Activated T-helper 9 cell treated with anti-CD3 and anti-CD28 coated beads, Interleukin-2, amount 50 U/mL, for 16 hours (primary cell): ENCODE results near the gene DCPS.

Experiments used
- DNase-seq: peaks from one replicate; pipeline ENCODE4 v3.0.0-alpha.2; 2020; ENCODE audit warnings: low read depth

Gene DCPS

DNA sequence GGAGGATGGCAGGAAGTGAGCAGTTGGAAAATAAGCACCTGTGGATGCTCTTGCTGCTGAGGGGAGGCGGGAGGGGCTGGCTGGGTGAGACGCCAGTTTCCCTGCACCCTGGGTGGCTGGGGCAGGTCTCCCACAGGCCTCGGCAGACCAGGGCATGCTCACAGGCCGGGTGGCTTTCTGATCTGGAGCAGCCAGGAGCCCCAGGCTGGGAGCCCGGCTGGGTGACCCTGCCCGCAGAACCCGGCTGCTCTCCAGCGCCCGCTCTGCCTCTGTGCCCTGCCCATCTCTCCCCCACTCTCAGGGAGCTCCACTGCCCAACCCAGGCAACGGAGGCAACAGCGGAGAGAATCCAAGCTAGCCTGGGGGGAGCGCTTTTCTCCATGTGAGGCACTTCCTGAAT lies 24.6 kb downstream of the DCPS start:
- DNase-seq = no peak

DNA sequence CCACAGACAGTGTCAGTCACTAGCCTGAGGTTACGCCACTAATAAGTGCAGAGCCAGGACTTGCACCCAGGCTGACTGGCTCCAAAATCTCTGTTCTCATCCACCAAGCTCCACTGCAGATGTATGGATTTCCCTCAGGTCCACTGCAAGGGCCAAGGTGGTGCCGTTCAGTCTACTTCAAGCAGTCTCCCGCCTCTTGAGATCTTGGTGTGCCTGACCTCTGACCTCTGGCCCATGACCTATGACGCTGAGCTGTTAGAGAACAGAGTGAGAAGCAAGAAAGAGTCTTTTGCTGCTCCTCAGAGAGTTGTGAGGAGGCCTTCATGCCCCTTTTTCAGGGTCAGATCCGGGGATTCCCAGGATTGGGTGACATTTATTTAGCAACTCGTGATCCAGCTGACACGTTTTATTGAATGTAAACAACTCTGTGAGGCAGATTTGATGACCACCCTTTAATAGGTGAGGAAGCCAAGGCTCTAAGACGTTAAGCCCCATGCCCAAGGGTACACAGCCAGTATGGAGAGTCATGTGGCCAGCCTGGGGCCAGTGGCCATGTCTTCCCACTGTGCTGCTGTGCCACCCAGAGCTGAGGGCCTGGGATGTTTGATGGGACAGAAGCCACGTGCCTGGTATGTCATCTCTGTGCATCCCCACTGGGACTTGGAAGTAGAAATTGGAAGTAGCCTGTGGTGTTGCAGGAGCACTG lies 25.2 kb downstream of the DCPS start:
- no peak for DNase-seq

DNA sequence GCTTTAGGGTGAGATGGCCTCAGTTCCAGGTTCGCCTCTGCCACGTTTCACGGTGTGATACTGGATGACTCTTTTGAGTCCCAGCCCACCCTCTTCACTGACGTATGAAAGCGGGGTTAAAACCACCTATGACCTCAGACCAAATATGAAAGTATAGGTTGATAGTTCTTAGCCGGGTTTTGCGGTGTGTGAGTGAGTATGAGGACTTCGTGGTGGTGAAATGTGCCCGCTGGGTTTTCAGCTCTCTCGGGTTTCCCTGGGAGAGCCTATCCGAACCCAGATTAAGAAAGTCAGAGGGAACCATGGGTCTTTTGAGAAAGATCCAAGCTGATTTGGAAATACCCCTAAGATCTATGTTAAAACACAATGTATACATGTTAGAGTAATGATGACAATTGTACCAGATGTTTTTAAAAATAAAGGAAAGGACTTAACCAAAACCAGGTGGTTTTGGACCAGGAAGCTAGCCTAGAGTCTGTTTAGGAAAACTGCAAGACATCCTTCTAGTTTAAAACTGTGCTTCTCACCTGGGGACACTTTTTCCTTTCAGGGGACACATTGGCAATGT lies 25.9 kb downstream of the DCPS start:
- DNase-seq = no peak

DNA sequence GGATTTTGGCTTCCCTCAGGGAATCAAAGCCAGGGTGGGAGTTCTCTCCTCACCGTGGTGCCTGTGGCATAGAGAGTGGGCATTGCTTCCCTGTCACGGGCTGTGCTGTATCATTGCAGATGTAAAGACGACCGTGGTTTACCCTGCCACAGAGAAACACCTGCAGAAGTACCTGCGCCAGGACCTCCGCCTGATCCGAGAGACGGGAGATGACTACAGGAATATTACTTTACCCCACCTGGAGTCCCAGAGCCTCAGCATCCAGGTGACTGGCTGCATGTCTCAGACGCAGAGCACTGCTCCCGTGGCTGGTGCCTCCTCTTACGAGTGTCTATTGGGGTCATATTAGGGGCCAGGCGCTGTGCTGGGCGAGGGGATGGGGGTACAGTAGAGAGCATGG lies 27.4 kb downstream of the DCPS start:
- DNase-seq = no peak

DNA sequence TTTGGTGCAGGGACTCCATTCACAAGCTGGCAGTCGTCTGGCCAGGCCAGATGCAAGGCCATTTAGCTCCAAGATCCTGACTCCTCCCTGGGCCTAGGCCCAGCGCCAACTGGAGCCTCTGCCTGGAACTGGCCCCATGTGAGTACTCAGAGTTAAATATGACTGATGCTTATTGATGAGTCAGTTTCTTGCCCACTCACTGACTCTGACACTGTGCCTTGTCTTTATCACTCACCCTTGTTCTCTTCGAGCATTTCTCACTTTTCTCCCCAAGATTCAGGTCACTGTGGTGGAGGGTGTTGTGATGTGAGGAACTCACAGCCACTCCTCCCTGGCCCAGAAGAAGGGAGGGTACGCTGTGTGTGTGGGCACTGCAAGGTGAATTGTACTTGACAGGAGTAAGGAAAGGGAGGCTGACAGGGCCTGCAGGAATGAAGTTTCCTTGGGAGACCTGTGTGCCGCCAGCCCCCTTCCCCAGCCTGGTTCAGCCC lies 28.4 kb downstream of the DCPS start:
- no peak for DNase-seq

DNA sequence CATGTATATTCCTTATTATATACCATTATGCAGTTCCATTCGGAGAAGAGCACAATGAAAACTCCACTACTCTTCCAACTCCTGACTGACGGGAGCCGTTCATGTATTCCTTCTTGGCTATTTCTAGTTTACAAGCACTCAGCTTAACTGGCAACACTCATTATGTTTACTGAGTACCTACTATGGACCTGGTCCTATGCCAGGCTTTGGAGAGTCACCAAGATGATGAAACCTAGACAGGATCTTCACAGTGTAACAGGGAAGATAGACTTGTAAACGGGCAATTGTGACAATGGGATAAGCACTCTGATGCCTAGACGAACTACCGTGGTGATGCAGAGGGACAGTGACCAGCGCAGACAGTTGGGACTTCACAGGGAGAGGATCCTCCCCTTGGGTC lies 29.3 kb downstream of the DCPS start:
- DNase-seq = no peak

DNA sequence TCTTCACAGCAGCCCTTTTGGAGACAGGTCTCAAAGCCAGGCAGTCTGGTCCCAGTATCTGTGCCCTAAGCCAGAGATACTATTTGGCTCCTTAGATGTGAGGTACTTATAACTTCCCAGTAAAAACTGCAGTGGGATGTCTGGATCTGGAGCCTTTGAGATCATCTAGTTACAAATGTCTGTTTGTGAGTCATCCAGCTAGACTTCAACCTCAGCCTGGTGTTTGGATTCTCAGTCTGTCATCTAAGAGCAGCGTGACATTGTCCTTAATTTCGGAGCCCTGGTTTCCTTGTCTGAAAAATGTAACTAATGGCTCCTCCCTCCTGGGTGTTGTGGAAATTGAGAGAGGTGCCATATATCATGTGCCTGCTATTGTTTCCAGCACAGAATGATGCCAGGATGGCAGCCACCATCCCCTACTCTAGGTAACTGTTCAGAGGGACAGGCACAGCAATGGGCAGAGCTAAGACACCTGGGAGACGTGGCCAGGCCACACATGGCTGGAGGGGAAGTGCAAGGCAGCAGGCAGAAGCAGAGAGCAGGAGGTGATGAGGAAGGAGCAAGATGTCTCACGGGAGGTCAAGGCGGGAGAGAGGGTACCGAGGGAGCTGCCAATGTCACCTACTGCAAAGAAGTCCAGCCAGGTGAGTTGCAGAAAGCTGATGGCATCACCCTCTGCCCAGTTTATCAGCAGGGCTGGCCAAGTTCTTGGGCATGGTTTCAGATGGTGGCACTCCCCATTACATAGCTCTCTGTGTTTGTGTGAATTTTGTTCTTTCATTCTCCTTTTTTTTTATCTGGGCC lies 31.0 kb downstream of the DCPS start:
- DNase-seq = no peak

DNA sequence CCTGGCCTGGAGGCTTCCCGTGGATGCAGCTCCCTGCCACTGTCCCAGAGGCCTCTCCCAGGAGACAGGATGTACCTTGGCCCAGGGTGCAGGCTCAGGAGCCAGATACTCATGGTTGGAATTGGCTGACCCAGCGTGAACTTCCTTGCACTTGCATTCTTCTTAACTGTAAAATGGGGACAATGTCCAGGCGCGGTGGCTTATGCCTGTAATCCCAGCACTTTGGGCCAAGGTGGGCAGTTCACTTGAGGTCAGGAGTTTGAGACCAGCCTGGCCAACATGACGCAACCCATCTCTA lies 31.6 kb downstream of the DCPS start:
- DNase-seq = no peak

DNA sequence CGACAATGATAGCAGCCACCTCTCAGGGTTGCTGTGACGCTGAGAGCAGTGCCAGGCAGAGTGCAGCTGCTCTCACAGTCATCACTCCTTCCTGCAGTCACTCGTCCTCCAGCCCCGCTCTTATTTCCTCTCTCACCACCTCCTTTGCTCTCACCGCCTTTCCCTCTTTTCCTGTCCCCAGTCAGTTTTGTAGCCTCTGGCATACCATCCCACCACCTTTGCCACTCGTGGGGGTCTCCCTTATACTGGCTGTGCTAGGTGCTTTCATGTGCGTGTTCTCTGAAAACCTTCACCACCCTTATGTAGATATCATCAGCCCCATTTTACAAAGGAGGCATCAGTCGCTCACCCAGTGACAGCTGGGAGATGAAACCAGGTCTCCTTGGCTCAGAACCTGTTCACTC lies 32.3 kb downstream of the DCPS start:
- DNase-seq = no peak

DNA sequence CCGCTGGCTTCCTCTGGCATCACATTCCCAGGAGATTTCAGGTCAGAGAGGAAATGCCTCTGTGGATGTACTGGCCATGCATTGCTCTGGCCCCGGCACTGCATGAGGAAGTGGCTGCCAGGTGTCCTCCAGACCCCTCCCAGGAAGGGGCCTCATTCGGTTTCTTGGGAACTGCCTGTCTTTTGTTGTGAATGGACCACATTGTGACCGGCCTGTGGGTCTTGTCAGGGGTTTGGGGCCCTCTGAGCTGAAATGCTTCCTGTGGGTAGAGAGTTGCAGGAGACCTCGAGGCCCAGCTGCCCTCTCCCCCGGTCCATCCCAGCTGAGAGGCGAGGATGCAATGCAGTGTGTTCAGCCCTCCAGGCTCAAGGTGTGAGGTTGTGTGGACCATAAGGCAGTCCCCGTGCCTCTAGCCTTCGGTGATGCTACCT lies 32.8 kb downstream of the DCPS start:
- no peak for DNase-seq

DNA sequence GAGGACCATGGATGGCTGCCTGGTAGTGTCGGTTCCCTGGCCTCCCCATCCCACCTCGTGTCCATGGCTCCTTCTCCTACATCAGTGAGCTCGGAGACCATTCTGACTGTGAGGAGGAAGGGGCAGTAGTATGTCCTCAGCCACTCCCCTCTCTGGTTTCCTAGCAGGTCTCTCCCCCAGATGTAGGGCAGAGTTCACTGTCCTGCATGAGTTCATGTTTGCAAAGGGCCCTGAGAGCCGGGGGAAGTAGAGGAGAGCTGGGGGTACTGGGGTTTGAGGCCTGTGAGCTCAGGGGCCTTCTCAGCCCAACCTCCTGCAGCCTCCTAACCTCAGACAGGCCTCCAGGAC lies 33.2 kb downstream of the DCPS start:
- DNase-seq = no peak

DNA sequence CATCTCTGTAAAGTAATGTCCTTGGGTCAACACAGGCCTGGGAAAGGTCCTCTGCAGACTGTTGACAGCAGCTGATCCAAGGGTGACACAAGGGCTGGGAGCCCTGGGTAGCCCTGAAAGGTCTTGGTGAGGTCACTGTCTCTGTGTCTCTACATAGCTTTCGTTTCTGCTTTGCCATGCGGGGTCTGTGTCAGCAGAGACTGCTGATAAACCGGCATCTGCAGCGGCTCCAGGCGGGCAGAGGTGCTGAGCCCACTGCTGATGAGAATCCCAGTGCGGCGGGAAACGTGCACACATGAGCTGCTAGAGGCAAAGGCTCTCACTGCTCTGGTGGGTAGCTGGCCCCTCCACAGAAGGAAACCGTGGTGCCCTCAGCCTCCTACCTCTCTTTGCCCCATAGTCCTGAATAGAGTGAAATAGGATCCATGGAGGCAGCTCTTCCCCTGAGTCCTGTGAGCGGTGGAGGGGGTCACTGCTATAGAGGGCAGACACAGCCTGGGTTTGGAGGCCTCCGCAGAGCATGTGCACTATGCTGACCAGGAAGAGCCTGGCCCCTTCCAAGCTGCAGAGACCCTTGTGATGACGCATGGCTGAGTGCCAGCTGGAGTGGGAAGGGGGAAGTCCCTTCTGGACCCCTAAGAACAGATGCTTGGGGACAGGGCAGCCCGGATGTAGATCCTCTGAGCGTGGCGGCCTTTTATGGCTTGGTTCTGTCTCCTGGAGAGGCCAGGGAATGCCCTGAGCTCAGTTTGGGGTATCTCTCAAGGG lies 33.8 kb downstream of the DCPS start:
- no peak for DNase-seq

DNA sequence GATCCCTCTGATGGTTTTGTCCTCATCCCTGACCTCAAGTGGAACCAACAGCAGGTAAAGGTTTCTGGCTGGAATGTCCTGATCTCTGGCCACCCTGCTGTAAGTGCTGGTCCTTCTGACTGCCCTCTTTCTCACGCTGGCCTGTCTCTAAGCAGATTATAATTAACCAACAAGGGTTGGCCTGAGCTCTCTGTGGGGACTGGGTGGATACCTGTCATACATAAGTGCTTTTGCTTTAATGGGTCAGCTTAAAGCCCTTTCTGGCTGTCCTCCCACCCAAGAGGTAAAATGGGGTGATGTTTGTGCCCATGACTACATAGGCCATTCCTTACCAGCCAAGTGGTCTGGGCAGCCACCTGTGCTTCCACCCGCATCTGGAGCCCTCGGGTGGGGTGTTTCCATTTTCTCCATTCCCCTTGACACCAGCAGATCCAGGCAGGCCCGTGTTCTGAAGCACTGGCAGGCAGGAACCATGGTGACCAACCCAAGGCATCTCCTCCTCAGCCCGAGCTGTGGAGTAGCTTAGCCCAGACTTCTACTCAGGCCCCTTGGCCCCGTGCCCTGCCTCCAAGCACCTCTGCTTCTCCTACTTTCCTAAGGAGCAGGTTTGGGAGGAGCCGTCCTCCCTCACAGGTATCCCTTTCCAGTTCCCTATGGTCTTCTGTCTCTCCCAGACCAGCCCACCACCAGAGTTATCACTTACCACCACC lies 34.6 kb downstream of the DCPS start:
- no peak for DNase-seq

DNA sequence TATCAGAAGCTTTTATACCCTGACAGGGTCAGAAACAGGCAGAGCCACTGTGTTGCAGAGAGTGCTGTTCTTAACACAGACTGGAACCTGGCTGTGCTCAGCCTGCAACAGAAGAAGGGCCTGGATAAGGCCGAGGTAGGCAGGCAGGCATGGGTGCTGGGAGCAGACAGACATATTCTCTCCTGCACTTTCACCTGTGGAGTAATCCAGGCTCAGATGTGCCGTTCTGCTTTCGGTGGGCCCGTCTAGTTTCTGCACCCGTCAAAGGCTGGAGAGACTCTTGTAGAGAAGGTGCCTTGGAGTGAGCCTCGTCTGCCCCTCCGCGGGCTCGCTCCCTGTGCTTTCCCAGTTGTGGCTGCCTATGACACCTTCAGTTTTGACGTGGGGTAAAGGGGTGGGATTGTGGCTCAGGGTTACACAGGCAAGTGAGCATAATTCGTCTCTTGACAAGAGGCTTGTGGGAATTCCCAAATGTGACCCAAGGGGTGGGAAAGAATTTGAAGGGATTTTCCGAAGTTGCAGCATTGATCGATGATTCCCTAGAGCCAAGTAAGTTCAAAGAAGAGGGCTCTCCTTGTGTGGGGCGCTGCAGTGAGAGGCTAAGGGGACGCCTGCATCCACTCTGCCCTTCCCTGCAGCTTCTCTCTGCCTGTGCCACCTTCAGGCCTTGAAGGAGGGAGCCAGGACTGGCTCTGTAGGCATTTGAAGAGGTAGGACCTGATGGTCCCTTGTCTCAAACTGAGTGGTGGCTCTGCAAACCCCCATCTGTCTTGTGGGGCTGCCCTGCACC lies 35.4 kb downstream of the DCPS start:
- DNase-seq = no peak

DNA sequence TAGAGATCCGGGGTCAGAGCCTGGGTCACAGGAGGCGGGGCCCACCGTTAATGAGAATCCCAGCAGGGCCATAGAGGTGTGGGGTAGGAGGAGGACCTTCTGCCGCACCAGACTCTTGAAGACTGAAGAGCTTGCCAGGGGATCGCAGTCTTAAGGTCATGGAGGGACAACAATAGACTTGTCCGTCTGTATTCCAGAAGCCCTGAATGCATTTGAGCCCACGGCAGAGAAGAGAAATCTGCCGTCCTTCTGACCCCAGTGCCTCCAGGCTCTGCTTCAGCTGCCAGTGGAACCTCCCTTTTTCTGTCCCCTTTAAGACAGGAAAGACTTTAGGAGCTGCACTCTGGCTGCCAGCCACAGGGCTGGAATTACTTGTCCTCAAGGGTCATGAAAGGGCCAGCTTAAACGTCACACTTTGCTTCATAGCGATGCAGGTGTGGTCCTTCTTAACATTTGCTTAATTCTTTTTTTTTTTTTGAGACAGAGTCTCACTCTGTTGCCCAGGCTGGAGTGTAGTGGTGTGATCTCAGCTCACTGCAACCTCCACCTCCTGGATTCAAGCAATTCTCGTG lies 36.1 kb downstream of the DCPS start:
- no peak for DNase-seq

DNA sequence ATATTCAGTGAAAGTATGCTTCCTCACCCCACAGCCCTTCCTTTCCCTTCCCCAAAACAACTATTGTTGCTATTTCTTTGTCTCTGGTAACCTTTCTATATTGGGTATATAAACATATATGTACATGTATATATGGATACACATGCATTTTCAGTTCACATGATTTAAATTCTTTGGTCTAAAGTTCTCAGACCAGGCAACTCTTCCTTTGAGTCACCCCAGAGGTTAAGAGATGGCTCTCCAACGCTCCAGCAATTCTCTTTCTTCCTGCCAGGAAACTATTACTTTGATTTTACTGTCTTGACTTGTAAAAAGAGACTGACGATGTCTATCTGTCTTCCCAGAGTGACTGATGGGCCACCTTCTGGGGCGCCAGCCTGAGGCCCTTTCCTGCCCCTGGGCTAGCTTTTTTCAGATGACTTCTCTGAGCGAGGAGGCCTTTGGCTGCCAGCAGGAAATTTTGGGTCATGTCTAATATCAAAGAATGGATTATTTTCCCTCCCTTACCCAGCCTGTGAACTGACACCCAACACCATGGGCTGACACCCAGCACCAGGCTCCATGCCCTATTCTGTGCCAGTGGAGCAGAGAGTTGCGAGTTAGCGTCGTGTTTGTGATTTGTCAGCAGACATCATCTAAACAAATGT lies 37.2 kb downstream of the DCPS start:
- no peak for DNase-seq

DNA sequence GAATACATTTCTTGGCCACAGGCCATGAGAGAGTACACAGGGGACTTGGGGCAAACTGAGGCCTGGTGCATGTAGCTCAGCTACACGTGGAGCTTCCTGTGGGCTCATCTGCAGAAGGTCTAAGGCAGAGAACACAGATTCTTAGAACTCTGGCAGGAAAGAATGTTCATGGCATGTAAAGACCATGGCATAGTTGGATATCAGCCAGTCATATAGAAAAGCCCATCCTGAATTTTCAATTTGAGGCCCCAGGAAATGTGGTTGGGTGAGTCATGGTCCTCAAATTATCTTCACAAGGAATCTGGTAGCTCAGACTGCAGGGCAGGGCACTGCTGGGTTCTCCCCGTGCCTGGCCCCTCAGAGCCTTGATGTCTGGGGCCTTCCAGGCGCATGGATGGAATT lies 37.9 kb downstream of the DCPS start:
- no peak for DNase-seq

DNA sequence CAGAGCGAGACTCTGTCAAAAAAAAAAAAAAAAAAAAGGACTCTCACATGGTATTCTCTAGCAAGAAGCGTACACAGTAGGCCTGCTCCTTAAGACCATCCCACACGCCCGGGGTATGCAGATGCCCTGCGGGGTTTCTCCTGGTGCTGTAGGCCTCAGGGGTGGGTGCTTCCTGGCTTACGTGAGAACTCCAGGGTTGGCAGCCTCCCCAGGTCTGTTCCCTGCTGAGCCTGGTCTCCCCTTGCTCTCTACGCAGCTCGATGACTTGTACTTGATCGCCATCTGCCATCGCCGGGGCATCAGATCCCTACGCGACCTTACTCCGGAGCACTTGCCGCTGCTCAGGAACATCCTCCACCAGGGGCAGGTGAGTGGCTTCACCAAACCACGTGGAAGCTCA lies 39.2 kb downstream of the DCPS start:
- no peak for DNase-seq

DNA sequence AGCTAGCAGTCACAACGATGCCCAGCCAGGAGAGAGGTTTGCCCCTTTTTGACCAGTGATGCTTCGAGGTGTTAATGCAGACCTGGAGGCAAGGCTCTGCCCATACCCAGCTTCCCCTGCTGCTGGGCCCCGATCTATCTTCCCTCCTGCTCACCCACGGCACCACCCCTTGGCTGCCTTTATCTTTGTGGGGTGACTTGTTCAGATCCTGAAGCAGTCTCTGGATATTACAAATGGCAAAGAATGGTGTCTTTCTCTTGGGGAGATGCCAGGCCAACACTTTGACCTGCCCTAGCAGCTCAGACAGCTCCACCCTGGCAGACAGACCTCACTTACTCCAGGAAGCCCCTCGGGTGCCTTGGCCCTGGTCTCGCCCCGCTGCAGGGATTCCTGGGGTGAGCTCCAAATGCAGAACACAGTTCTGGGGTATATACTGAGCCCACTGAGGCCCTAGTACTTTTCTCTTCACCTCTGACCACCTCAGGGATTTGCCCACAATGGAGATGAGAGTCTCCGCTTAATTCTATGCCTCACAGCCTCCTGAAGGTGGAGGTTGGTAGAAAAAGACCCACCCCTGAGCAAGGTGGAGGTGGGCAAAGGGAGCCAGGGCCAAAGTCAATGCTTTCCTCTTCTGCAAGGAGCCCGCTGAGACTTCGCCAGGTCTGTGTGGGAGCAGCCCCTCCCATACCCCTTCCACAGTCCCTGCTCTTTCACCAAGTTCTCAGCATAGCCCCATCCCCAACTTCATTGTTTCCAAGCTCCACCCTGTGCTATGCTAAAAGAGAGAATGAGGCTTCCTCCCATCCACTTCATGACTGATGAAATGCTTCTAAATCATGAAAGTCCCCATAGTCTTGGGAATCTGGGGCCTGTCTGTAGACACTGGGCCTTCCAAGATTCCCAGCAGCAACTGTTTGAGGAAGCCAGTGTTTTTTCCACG lies 40.6 kb downstream of the DCPS start:
- no peak for DNase-seq
